Measurements from ENCODE around the gene CDH23. TPM values are rescaled to one million over a fixed set of nuclear protein-coding genes. Genes with fewer than 3 reads are reported as not detected.
A peak's percentile ranks its signal among the peaks of the same experiment; 100 is the strongest.

The CDH23 gene
- total RNA-seq, 1 experiment from 2014 or later, result 7.8 TPM

DNA sequence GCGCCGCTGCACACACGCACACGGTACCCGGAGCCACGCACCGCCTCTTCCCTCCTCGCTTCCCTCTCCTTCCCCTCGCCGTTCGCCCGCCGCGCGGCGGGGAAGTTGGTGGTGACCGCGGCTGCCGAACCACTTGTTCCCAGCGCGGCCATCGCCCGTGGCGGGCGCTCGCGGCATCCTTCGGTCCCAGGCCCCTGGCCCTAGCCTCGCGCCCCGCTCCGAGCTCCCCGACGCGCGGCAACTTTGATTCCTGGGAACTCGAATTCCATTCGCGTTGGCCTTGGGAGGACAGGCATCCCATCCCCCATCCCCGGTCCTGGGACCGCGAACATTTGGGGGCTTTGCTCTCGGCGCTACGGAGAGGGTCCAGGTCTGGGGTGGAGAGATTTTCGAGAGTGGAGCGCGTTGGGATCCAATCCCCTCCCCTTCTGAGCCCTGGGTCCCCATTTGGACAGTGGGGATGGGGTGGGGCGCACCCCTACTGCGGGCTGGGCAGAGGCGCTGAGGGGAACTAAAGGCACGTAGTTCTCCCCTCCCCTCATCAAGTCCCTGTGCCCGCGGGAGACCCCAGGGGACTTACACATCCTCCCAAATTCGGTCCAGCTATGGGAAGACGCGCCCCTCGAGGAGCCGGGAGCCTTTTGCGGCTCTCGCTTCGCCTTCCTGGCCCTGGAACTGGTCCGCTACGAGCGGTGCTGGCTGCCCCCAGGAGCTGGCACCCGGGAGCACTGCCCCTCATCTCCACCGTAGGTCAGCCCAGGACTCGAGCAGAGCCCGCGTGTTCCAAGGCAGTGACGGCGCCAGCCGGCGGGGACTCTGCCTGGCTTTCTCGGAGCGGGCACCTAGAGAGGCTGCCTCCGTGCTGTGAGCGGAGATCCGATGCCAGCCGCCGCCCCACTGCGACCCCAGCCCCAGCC is 834 bp downstream of the CDH23 start:
- Histone ChIP-seq H3F3A (ENCODE audit: insufficient read depth, low read depth) (peaks cover 21% of the 10 kb centered on the region; the same call in 1 of the 2 replicates), H3K4me2 (peak overlapping the region; percentile 96)

DNA sequence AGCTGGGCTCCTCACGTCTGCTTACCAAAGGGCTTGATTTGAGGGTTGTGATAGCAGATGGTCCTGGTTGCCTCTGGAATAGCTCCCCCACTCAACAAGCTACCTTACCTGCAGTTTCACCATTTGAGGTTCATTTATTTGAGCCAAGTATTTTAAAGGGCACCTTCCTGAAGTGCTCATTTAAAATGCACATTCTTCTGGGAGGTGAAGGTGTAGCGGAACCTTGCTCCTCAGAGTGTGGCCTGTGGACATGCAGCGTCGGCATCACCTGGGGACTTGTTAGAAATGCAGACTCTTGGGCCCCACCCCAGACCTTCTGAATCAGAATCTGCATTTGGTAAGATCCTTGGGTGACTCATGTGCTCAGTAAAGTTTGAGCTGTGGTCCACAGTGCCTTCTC is 2.3 kb downstream of the CDH23 start:
- no peak overlapping the region for H3K27ac ChIP-seq
- POLR2A ChIA-PET (ENCODE audit: unreplicated experiment), result no interaction called here
- CTCF ChIA-PET, result no interaction called here
- intact Hi-C loops (cut with micrococcal nuclease; ENCODE audit: unreplicated experiment), result loop anchor here (5.0 to 10.0 kb wide), 4 partner anchors 213 to 646 kb away; no protein-coding TSS in a partner anchor
- no peaks in the 10 kb centered on the region for H3K9me3 ChIP-seq (ENCODE audit: insufficient read depth, low read depth)
- H3K79me2 ChIP-seq (ENCODE audit: low read depth), result no peaks in the 10 kb centered on the region
- no peaks in the 10 kb centered on the region for H3K36me3 ChIP-seq (ENCODE audit: low read depth)
- peaks cover 14% of the 10 kb centered on the region for H3K4me1 ChIP-seq (replicated peaks; ENCODE audit: insufficient read depth)
- no peak overlapping the region for H3K4me2 ChIP-seq
- no peak overlapping the region for H2AFZ ChIP-seq
- no peak for DNase-seq
- peaks cover 8% of the 10 kb centered on the region; the same call in 1 of the 2 replicates for H3K27me3 ChIP-seq (ENCODE audit: insufficient read depth, low read depth)
- no peaks in the 10 kb centered on the region for H4K20me1 ChIP-seq (ENCODE audit: insufficient read depth)
- peaks cover 6% of the 10 kb centered on the region; the same call in 1 of the 2 replicates for H3F3A ChIP-seq (ENCODE audit: insufficient read depth, low read depth)
- no peak overlapping the region for H3K4me3 ChIP-seq
- no peaks in the 10 kb centered on the region for H3K9me2 ChIP-seq (ENCODE audit: insufficient read depth)
- BruUV-seq (replicated peaks), result no TSS peak
- TF ChIP-seq EZH2 (IDR thresholded peaks at IDR 0.05; ENCODE audit: low read depth), result no peak
- TF ChIP-seq, protein P1, sequence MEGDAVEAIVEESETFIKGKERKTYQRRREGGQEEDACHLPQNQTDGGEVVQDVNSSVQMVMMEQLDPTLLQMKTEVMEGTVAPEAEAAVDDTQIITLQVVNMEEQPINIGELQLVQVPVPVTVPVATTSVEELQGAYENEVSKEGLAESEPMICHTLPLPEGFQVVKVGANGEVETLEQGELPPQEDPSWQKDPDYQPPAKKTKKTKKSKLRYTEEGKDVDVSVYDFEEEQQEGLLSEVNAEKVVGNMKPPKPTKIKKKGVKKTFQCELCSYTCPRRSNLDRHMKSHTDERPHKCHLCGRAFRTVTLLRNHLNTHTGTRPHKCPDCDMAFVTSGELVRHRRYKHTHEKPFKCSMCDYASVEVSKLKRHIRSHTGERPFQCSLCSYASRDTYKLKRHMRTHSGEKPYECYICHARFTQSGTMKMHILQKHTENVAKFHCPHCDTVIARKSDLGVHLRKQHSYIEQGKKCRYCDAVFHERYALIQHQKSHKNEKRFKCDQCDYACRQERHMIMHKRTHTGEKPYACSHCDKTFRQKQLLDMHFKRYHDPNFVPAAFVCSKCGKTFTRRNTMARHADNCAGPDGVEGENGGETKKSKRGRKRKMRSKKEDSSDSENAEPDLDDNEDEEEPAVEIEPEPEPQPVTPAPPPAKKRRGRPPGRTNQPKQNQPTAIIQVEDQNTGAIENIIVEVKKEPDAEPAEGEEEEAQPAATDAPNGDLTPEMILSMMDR (conservative IDR thresholded peaks at IDR 0.05), result no peak

More for the DNA sequence above, 834 bp downstream of the CDH23 start:
- Histone ChIP-seq H3K27ac (no peak overlapping the region), H3K79me2 (ENCODE audit: low read depth) (no peaks in the 10 kb centered on the region), H3K9me2 (ENCODE audit: insufficient read depth) (no peaks in the 10 kb centered on the region), H2AFZ (peak overlapping the region; percentile 86), H4K20me1 (ENCODE audit: insufficient read depth) (no peaks in the 10 kb centered on the region), H3K4me1 (replicated peaks; ENCODE audit: insufficient read depth) (peaks cover 28% of the 10 kb centered on the region), H3K36me3 (ENCODE audit: low read depth) (no peaks in the 10 kb centered on the region), H3K9me3 (ENCODE audit: insufficient read depth, low read depth) (no peaks in the 10 kb centered on the region), H3K4me3 (peak overlapping the region; percentile 68), H3K27me3 (ENCODE audit: insufficient read depth, low read depth) (peaks cover 8% of the 10 kb centered on the region; the same call in 1 of the 2 replicates)
- no peak for TF ChIP-seq EZH2 (IDR thresholded peaks at IDR 0.05; ENCODE audit: low read depth)
- TF ChIP-seq, protein P1 (conservative IDR thresholded peaks at IDR 0.05), result no peak
- POLR2A ChIA-PET (ENCODE audit: unreplicated experiment), result interaction anchor here (0.6 to 0.8 kb wide), 2 partner anchors 86 to 170 kb away, joined by 3 to 7 read pairs; no protein-coding TSS in a partner anchor
- intact Hi-C loops (cut with micrococcal nuclease; ENCODE audit: unreplicated experiment), result loop anchor here (2.0 to 10.0 kb wide), 6 partner anchors 173 to 647 kb away; no protein-coding TSS in a partner anchor
- no TSS peak for BruUV-seq (replicated peaks)
- DNase-seq, result no peak
- CTCF ChIA-PET, result interaction anchor here (0.6 kb wide), 5 partner anchors 34 to 176 kb away, joined by 3 to 9 read pairs (median 3); no protein-coding TSS in a partner anchor

DNA sequence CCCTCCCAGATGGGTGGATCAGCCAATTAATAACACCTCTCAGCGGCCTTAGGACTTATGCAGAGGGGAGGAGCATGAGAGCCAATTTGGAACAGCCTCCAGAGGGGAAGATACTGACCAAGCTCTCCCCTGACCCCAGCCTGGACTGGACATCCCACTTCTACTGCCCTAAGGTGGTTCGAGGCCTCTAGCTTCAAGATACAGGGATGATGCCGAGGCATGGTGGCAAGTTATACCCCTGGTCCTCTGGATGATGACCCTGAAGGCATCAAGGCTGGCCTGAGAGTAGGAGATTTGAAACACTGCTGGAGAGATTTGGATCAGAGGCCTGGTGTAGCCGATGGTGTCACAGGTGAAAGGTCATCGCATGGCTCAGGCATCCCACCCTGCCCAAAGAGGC is 3.2 kb downstream of the CDH23 start:
- no peak for DNase-seq
- Histone ChIP-seq H3K27me3 (ENCODE audit: insufficient read depth, low read depth) (peaks cover 8% of the 10 kb centered on the region; the same call in 1 of the 2 replicates), H3K4me2 (no peak overlapping the region), H3K9me2 (ENCODE audit: insufficient read depth) (no peaks in the 10 kb centered on the region), H3K9me3 (ENCODE audit: insufficient read depth, low read depth) (no peaks in the 10 kb centered on the region), H4K20me1 (ENCODE audit: insufficient read depth) (no peaks in the 10 kb centered on the region), H3K79me2 (ENCODE audit: low read depth) (no peaks in the 10 kb centered on the region), H3K36me3 (ENCODE audit: low read depth) (no peaks in the 10 kb centered on the region), H3F3A (ENCODE audit: insufficient read depth, low read depth) (peaks cover 6% of the 10 kb centered on the region; the same call in 1 of the 2 replicates), H3K4me3 (no peak overlapping the region), H3K4me1 (replicated peaks; ENCODE audit: insufficient read depth) (peaks cover 8% of the 10 kb centered on the region), H2AFZ (no peak overlapping the region), H3K27ac (no peak overlapping the region)
- ChIA-PET POLR2A (ENCODE audit: unreplicated experiment) (interaction anchor here (0.6 kb wide), 1 partner anchor 63 kb away, joined by 3 read pairs; no protein-coding TSS in a partner anchor), CTCF (no interaction called here)
- intact Hi-C loops (cut with micrococcal nuclease; ENCODE audit: unreplicated experiment), result loop anchor here (5.0 to 10.0 kb wide), 4 partner anchors 212 to 645 kb away; no protein-coding TSS in a partner anchor
- TF ChIP-seq EZH2 (IDR thresholded peaks at IDR 0.05; ENCODE audit: low read depth), result no peak
- no TSS peak for BruUV-seq (replicated peaks)
